OCI-LY3 (cell line): ENCODE data around the gene ZSWIM5.

ENCODE experiments used
- H2AFZ ChIP-seq: fragments of 200-600, 300-600 bp; shearing (Covaris generic); 2 replicates; pipeline ENCODE4 v1.6.0; 2014; ENCODE audit warnings: antibody characterized with exemption, low read depth, low read length
- H3K27ac ChIP-seq: fragments of 200-600, 300-600 bp; sonication (generic); 2 replicates; pipeline ENCODE4 v1.5.1; 2014; ENCODE audit warnings: mild to moderate bottlenecking, low read length, moderate library complexity, mixed read lengths
- H3K27me3 ChIP-seq: fragments of 200-600, 300-600 bp; sonication (generic); 2 replicates; pipeline ENCODE4 v1.6.1; 2014; ENCODE audit warnings: low read depth, low read length, mixed read lengths
- H3K36me3 ChIP-seq: fragments of 200-600, 300-600 bp; sonication (generic); replicated peaks from 2 replicates; pipeline ENCODE3; 2014; ENCODE audit warnings: low read depth, low read length, mixed read lengths
- H3K4me1 ChIP-seq: fragments of 300-600, 200-600 bp; sonication (generic); 2 replicates; pipeline ENCODE4 v1.6.1; 2014; ENCODE audit warnings: low read length, mixed read lengths
- H3K4me2 ChIP-seq: fragments of 200-600, 300-600 bp; sonication (generic); 2 replicates; pipeline ENCODE4 v1.6.1; 2014; ENCODE audit warnings: low read length, mixed read lengths
- H3K4me3 ChIP-seq: fragments of 300-600, 200-600 bp; sonication (generic); 2 replicates; pipeline ENCODE4 v1.5.1; 2014; ENCODE audit warnings: antibody characterized with exemption, mild to moderate bottlenecking, low read length, moderate library complexity
- H3K79me2 ChIP-seq: fragments of 300-600, 200-600 bp; shearing (Covaris generic); 2 replicates; pipeline ENCODE4 v1.6.1; 2014; ENCODE audit warnings: mild to moderate bottlenecking, low read length, mixed read lengths
- H3K9ac ChIP-seq: fragments of 300-600, 200-600 bp; shearing (Covaris generic); 2 replicates; pipeline ENCODE4 v1.6.0; 2014; ENCODE audit warnings: mild to moderate bottlenecking, low read length, moderate library complexity
- H3K9me3 ChIP-seq: fragments of 200-600, 300-600 bp; shearing (Covaris generic); 2 replicates; pipeline ENCODE4 v1.6.1; 2014; ENCODE audit warnings: low read length, mixed read lengths; ENCODE audit not compliant: insufficient read depth
- H4K20me1 ChIP-seq: fragments of 200-600, 300-600 bp; sonication (generic); 2 replicates; pipeline ENCODE4 v1.6.1; 2016; ENCODE audit warnings: low read length, mixed read lengths; ENCODE audit not compliant: insufficient read depth
- CTCF ChIP-seq: fragments of 200-600, 300-600 bp; sonication (generic); IDR thresholded peaks from 2 replicates; pipeline ENCODE4 v1.5.1; 2014; ENCODE audit warnings: antibody characterized with exemption, low read length, low read depth
- EZH2phosphoT487 ChIP-seq: fragments of 200-600 bp; shearing (Covaris generic); IDR thresholded peaks from 2 replicates; pipeline ENCODE4 v1.6.1; 2018; ENCODE audit warnings: antibody characterized with exemption, mixed run types, low read depth

ZSWIM5 gene

GRCh38 chr1:44970317-44970716 lies 236.1 kb downstream of the ZSWIM5 start:
- Histone ChIP-seq H3K4me1 (peaks cover 9% of the 10 kb centered on the region), H3K4me3 (no peak overlapping the region), H3K36me3 (peaks cover 3% of the 10 kb centered on the region), H4K20me1 (no peaks in the 10 kb centered on the region), H3K27me3 (no peaks in the 10 kb centered on the region), H3K9ac (no peak overlapping the region), H2AFZ (no peak overlapping the region), H3K79me2 (peaks cover 3% of the 10 kb centered on the region; the same call in 1 of the 2 replicates), H3K9me3 (no peaks in the 10 kb centered on the region), H3K4me2 (no peak overlapping the region), H3K27ac (no peak overlapping the region)
- TF ChIP-seq EZH2phosphoT487, result no peak
- TF ChIP-seq CTCF, result no peak
